Measurements from ENCODE around the gene LRCH2. TPM values are rescaled to one million over a fixed set of nuclear protein-coding genes. Genes with fewer than 3 reads are reported as not detected.

Gene LRCH2
- total RNA-seq, 4 donors from 2014 or later: 0.11 to 0.84 (median 0.49) TPM

GRCh38 chrX:115134382-115134781, 99.5 kb downstream of the LRCH2 start:
- no peak overlapping the region for H3K4me3 ChIP-seq (ENCODE audit: low read depth, poor library complexity, severe bottlenecking)
- whole genome bisulfite sequencing, 2 donors: 61 to 62% methylated on average over 3 of the region's 3 CpGs
- no peak for DNase-seq (ENCODE audit: low spot score in 2 of 2)
- no peak for TF ChIP-seq POLR2A (IDR thresholded peaks at IDR 0.05)
- TF ChIP-seq CTCF (IDR thresholded peaks at IDR 0.05): no peak
- intact Hi-C loops (cut with DNase I; ENCODE audit: low total_unique reads): no loop called here

GRCh38 chrX:115112411-115112810, 121.5 kb downstream of the LRCH2 start:
- intact Hi-C loops (cut with DNase I; ENCODE audit: low total_unique reads): no loop called here
- TF ChIP-seq POLR2A (IDR thresholded peaks at IDR 0.05): no peak
- TF ChIP-seq CTCF (IDR thresholded peaks at IDR 0.05): no peak
- no peak for DNase-seq (ENCODE audit: low spot score in 2 of 2)
- H3K4me3 ChIP-seq (ENCODE audit: low read depth, poor library complexity, severe bottlenecking): no peak overlapping the region

- no peak for TF ChIP-seq POLR2A (IDR thresholded peaks at IDR 0.05)
- TF ChIP-seq CTCF (IDR thresholded peaks at IDR 0.05): no peak
- H3K4me3 ChIP-seq (ENCODE audit: low read depth, poor library complexity, severe bottlenecking): no peak overlapping the region
- intact Hi-C loops (cut with DNase I; ENCODE audit: low total_unique reads): no loop called here
- 83% methylated on average over 1 to 4 of the region's 4 CpGs for WGBS, 2 donors
- DNase-seq (ENCODE audit: low spot score in 2 of 2): no peak
Measured at GRCh38 chrX:115098897-115099296, 135.0 kb downstream of the LRCH2 start.

- no peak for DNase-seq (ENCODE audit: low spot score in 2 of 2)
Measured at GRCh38 chrX:115093191-115093590, 140.7 kb downstream of the LRCH2 start.

GRCh38 chrX:115089419-115089818, 144.5 kb downstream of the LRCH2 start:
- no peak for TF ChIP-seq CTCF (IDR thresholded peaks at IDR 0.05)
- TF ChIP-seq POLR2A (IDR thresholded peaks at IDR 0.05): no peak
- H3K4me3 ChIP-seq (ENCODE audit: low read depth, poor library complexity, severe bottlenecking): no peak overlapping the region
- intact Hi-C loops (cut with DNase I; ENCODE audit: low total_unique reads): no loop called here
- no peak for DNase-seq (ENCODE audit: low spot score in 2 of 2)
- WGBS, 2 donors: 63 to 85% methylated on average over 1 of the region's 1 CpG

More at GRCh38 chrX:115093191-115093590, 140.7 kb downstream of the LRCH2 start:
- no peak for TF ChIP-seq CTCF (IDR thresholded peaks at IDR 0.05)
- no peak for TF ChIP-seq POLR2A (IDR thresholded peaks at IDR 0.05)
- intact Hi-C loops (cut with DNase I; ENCODE audit: low total_unique reads): no loop called here
- WGBS, 2 donors: 71 to 75% methylated on average over 1 of the region's 1 CpG
- no peak overlapping the region for H3K4me3 ChIP-seq (ENCODE audit: low read depth, poor library complexity, severe bottlenecking)

GRCh38 chrX:115068896-115069295, 165.0 kb downstream of the LRCH2 start:
- TF ChIP-seq POLR2A (IDR thresholded peaks at IDR 0.05) (no peak), CTCF (IDR thresholded peaks at IDR 0.05) (no peak)

More at GRCh38 chrX:115068896-115069295, 165.0 kb downstream of the LRCH2 start:
- 85 to 100% methylated on average over 1 to 27 of the region's 27 CpGs for WGBS, 2 donors
- intact Hi-C loops (cut with DNase I; ENCODE audit: low total_unique reads): no loop called here
- DNase-seq (ENCODE audit: low spot score in 2 of 2): no peak
- H3K4me3 ChIP-seq (ENCODE audit: low read depth, poor library complexity, severe bottlenecking): no peak overlapping the region

All from lower leg skin (tissue), 4 donors.